Progenitor cell of endocrine pancreas (in vitro differentiated cells): ENCODE results near the gene GPS1. TPM values are rescaled to one million over a fixed set of nuclear protein-coding genes. Genes with fewer than 3 reads are reported as not detected.

ENCODE experiments used
- DNase-seq: peaks from one replicate; pipeline ENCODE4 v3.0.0; 2021; ENCODE audit warnings: low spot score; ENCODE audit not compliant: unreplicated experiment
- H3K27ac Mint-ChIP-seq: 2 replicates; pipeline ENCODE4 v1.8.0; 2021; ENCODE audit warnings: mild to moderate bottlenecking, moderate library complexity, mixed read lengths
- H3K27me3 Mint-ChIP-seq: 2 replicates; pipeline ENCODE4 v1.8.0; 2021; ENCODE audit warnings: mixed read lengths
- H3K36me3 Mint-ChIP-seq: 2 replicates; pipeline ENCODE4 v1.8.0; 2022; ENCODE audit warnings: mixed read lengths; ENCODE audit not compliant: insufficient read depth
- H3K4me1 Mint-ChIP-seq: 2 replicates; pipeline ENCODE4 v1.8.0; 2021; ENCODE audit warnings: low read depth, mixed read lengths
- H3K4me3 Mint-ChIP-seq: 2 replicates; pipeline ENCODE4 v1.8.0; 2021; ENCODE audit warnings: low read depth, mild to moderate bottlenecking, moderate library complexity, mixed read lengths
- H3K9me3 Mint-ChIP-seq: 2 replicates; pipeline ENCODE4 v1.8.0; 2021; ENCODE audit warnings: low read depth, mixed read lengths
- CTCF ChIP-seq: fragments of 200-600 bp; sonication (generic); IDR thresholded peaks from one replicate; pipeline ENCODE4 v1.5.0; 2021; ENCODE audit warnings: antibody characterized with exemption, mild to moderate bottlenecking; ENCODE audit not compliant: unreplicated experiment
- total RNA-seq: library from RNA; stranded (reverse); gene quantifications from 2 replicates; pipeline ENCODE4 v1.2.1, GENCODE V29; 2021

Gene GPS1
- total RNA-seq, 1 donor from 2014 or later = 137 TPM

DNA sequence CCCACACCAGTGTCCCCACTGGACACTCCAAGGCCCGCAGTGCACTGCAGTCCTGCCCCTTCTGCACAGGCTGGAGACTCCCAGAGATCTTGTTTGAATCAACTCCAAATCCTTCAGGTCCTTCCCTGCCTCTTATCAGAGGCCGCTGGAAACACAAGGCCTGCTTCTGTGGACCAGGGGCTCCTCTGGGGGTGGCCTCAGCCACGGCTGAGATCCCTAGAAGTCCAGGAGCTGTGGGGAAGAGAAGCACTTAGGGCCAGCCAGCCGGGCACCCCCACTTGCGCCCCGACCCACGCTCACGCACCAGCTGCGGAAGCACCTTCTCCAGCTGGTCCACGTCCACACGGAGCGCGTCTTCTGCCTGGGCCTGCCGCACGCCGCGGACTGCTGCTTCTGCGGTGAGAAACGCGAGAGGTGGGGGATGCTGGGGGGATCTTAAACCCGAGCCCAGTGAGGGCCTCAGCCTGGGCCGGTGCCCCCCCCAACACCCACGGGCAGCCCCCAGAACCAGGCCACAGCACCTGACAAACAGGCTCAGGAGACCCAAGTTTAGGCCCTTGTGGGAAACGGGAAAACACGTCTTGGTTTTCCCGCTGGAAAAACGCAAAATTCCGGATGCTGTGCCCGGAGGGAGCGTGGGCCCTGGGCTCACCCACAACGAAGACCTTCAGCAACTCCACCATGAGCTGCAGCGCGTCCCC lies 32.6 kb upstream of the GPS1 start:
- no peak for TF ChIP-seq CTCF
- H3K36me3 Mint-ChIP-seq = peaks cover 2% of the 10 kb centered on the region
- H3K9me3 Mint-ChIP-seq = no peaks in the 10 kb centered on the region
- no peaks in the 10 kb centered on the region for H3K27me3 Mint-ChIP-seq
- no peak overlapping the region for H3K27ac Mint-ChIP-seq
- DNase-seq = no peak
- peaks cover 10% of the 10 kb centered on the region for H3K4me1 Mint-ChIP-seq
- H3K4me3 Mint-ChIP-seq = no peak overlapping the region

- H3K4me1 Mint-ChIP-seq = peaks cover 11% of the 10 kb centered on the region
- peak; percentile 74 for TF ChIP-seq CTCF
- H3K27me3 Mint-ChIP-seq = no peaks in the 10 kb centered on the region
- no peak overlapping the region for H3K27ac Mint-ChIP-seq
- no peaks in the 10 kb centered on the region for H3K9me3 Mint-ChIP-seq
- peaks cover 2% of the 10 kb centered on the region for H3K36me3 Mint-ChIP-seq
- H3K4me3 Mint-ChIP-seq = peak overlapping the region; percentile 14
- DNase-seq = peak; percentile 65
Observed at GRCh38 chr17:82019690-82020571, 31.8 kb upstream of the GPS1 start.

GRCh38 chr17:82020572-82021106 lies 31.1 kb upstream of the GPS1 start:
- Mint-ChIP-seq H3K9me3 (no peaks in the 10 kb centered on the region), H3K4me1 (peaks cover 11% of the 10 kb centered on the region), H3K27me3 (no peaks in the 10 kb centered on the region), H3K4me3 (peak overlapping the region; percentile 29), H3K27ac (no peak overlapping the region), H3K36me3 (peaks cover 2% of the 10 kb centered on the region)
- TF ChIP-seq CTCF = no peak
- DNase-seq = no peak

DNA sequence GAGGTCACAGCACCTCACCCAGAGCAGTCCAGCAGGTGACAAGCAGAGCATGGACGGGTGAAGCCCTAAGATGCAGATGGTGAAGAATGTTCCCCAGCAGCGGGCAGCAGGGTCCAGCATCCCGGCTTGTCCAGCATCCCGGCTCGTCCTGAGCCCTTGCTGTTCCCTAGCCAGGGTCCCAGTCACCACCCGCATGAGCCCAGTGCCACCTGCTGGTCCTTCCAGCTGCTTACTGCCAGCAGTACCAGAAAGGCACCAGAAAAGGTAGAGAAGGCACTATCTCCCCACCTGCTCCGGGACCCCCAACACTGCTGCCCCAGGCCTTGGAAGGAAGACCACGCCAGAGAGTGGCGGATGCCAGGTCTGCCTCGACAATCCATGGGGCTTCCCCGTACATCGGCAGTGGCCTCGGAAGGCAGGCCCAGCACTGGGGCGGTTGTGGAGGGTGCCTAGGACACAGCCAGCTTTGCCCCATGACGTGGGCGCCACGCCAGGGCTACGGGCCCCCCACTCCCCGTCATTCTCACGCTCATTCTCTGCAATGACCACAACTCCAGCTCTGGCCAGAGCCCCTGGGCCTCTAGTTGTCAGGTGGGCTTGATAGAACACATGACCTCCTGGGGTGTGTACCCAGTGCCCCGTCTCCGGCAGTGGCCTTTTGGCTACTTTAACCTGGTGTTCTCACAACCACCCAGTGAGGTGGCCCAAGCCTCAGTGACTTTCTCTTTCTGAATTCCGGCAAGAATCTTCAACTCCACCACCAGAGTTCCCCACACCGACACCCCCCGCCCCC lies 30.4 kb upstream of the GPS1 start:
- Mint-ChIP-seq H3K27me3 (no peaks in the 10 kb centered on the region), H3K36me3 (peaks cover 4% of the 10 kb centered on the region), H3K4me3 (peak overlapping the region; percentile 79), H3K4me1 (peaks cover 11% of the 10 kb centered on the region), H3K9me3 (no peaks in the 10 kb centered on the region), H3K27ac (peak overlapping the region; percentile 45)
- peak; percentile 55 for TF ChIP-seq CTCF
- DNase-seq = no peak

GRCh38 chr17:82021900-82022309 lies 29.8 kb upstream of the GPS1 start:
- no peaks in the 10 kb centered on the region for H3K27me3 Mint-ChIP-seq
- no peak overlapping the region for H3K27ac Mint-ChIP-seq
- no peaks in the 10 kb centered on the region for H3K9me3 Mint-ChIP-seq

More at GRCh38 chr17:82021900-82022309, 29.8 kb upstream of the GPS1 start:
- H3K4me1 Mint-ChIP-seq = peaks cover 11% of the 10 kb centered on the region
- no peak for DNase-seq
- no peak for TF ChIP-seq CTCF
- H3K4me3 Mint-ChIP-seq = peak overlapping the region; percentile 79
- peaks cover 4% of the 10 kb centered on the region for H3K36me3 Mint-ChIP-seq
